Thyroid gland (tissue), 4 donors: ENCODE results near the gene KLF3. TPM values are rescaled to one million over a fixed set of nuclear protein-coding genes. Genes with fewer than 3 reads are reported as not detected.
"Not testable (repeated sequence)": the region's sequence is repeated elsewhere in the genome, so short reads cannot be mapped to it uniquely, and the experiment has no call there.

Experiments used
- DNase-seq, 2 donors: peaks; one replicate each; pipeline ENCODE4 v3.0.0-alpha.2; 2019
- H3K27ac ChIP-seq, 3 donors: fragments of 200-600 bp; sonication (generic); 1 replicate in 2 of 3; 2 replicates in 1 of 3; pipeline ENCODE4 v1.5.1; 2016 to 2019; ENCODE audit warnings: mild to moderate bottlenecking in 1 of 3, moderate library complexity in 1 of 3
- H3K27me3 ChIP-seq: fragments of 200-600 bp; sonication (generic); one replicate; pipeline ENCODE4 v1.5.1; 2019
- H3K36me3 ChIP-seq, 2 donors: fragments of 200-600 bp; sonication (generic); one replicate each; pipeline ENCODE4 v1.5.1; 2016 to 2019
- H3K4me1 ChIP-seq, 2 donors: fragments of 200-600 bp; sonication (generic); one replicate each; pipeline ENCODE4 v1.5.1; 2017 to 2019
- H3K4me3 ChIP-seq, 3 donors: fragments of 200-600 bp; sonication (generic); replicated peaks in 1 of 3; 1 replicate in 2 of 3; 2 replicates in 1 of 3; pipeline ENCODE4 v1.5.1; 2016; ENCODE audit warnings: mild to moderate bottlenecking in 1 of 3
- H3K9me3 ChIP-seq: fragments of 200-600 bp; sonication (generic); one replicate; pipeline ENCODE4 v1.5.1; 2017
- POLR2A ChIP-seq, 2 donors: fragments of 450-650 bp; IDR thresholded peaks; one replicate each; pipeline ENCODE4 v1.6.1; 2017; ENCODE audit warnings: antibody characterized with exemption in 2 of 2, mild to moderate bottlenecking in 2 of 2, moderate library complexity in 1 of 2
- WGBS, 2 donors: methylation state at CpG; one replicate each; pipeline ENCODE4 v1.1.5; 2017; 5-methylcytosine and 5-hydroxymethylcytosine counted together
- intact Hi-C: fragments of 100-400 bp; cut with DNase I; formaldehyde crosslinking; loops from one replicate; pipeline ENCODE4 v1.15.1; 2023
- total RNA-seq, 4 donors: library from RNA; depleted of rRNA; stranded (reverse); fragments of >200 nt; gene quantifications; one replicate each; pipeline ENCODE4 v1.2.3, GENCODE V29; 2016
- TF ChIP-seq, protein P1 (sequence below), 6 experiments: fragments of 200-600 bp in 3 of 6; fragments of 450-650 bp in 3 of 6; sonication (generic) in 3 of 6; IDR thresholded peaks; one replicate each; pipeline ENCODE4 v1.5.1; 2016 to 2019; ENCODE audit warnings: antibody characterized with exemption in 6 of 6, mild to moderate bottlenecking in 2 of 6, inconsistent platforms in 1 of 6, moderate library complexity in 1 of 6

The KLF3 gene
- total RNA-seq, 4 donors from 2014 or later, result 60.4 to 71.2 (median 64.8) TPM

DNA sequence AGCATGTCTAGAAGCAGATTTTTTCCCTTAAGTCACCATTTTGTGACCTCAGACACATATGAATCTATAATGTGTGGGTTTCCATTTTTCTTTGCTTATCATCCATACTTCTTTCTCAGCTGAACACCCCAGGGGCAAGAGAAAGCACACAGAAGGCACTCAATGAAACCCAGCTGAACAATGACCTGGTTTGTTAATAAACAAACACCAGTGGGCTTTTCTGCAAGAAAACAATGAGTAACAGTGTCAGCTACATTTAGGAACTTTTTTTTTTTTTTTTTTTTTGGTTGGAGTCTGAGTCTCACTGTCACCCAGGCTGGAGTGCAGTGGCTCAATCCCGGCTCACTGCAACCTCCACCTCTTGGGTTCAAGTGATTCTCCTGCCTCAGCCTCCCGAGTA is 40.7 kb upstream of the KLF3 start:
- Histone ChIP-seq H3K27ac (no peak overlapping the region), H3K36me3 (no peaks in the 10 kb centered on the region), H3K27me3 (no peaks in the 10 kb centered on the region), H3K4me3 (no peak overlapping the region), H3K4me1 (peaks cover 6 to 8% of the 10 kb centered on the region in 2 donors), H3K9me3 (no peaks in the 10 kb centered on the region)
- intact Hi-C loops, result no loop called here
- WGBS, 2 donors, result 96 to 100% methylated on average over 1 to 2 of the region's 2 CpGs
- no peak for DNase-seq
- no peak for TF ChIP-seq POLR2A (IDR thresholded peaks at IDR 0.05)
- TF ChIP-seq, protein P1, sequence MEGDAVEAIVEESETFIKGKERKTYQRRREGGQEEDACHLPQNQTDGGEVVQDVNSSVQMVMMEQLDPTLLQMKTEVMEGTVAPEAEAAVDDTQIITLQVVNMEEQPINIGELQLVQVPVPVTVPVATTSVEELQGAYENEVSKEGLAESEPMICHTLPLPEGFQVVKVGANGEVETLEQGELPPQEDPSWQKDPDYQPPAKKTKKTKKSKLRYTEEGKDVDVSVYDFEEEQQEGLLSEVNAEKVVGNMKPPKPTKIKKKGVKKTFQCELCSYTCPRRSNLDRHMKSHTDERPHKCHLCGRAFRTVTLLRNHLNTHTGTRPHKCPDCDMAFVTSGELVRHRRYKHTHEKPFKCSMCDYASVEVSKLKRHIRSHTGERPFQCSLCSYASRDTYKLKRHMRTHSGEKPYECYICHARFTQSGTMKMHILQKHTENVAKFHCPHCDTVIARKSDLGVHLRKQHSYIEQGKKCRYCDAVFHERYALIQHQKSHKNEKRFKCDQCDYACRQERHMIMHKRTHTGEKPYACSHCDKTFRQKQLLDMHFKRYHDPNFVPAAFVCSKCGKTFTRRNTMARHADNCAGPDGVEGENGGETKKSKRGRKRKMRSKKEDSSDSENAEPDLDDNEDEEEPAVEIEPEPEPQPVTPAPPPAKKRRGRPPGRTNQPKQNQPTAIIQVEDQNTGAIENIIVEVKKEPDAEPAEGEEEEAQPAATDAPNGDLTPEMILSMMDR (IDR thresholded peaks at IDR 0.05), result no peak

DNA sequence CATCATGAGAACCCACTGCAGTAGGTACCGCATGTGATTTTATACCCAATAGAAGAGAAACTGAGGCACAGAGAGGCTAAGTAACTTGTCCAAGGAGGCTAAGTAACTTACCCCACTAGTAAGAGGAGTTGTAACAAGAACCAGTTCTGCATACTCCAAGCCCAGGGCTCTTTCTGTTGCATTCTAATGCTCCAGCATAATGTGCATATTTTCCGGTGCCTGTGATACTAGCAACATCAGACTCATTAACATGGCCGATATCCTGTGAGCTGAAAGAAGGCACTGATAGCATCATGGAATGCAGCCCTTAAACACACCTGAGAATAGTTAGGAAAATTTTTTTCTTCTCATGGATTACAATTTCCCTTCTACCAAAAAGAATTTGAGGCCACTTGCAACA is 39.7 kb upstream of the KLF3 start:
- no peaks in the 10 kb centered on the region for H3K9me3 ChIP-seq
- H3K27ac ChIP-seq, result no peak overlapping the region
- no peak for TF ChIP-seq POLR2A (IDR thresholded peaks at IDR 0.05)
- TF ChIP-seq, protein P1 (IDR thresholded peaks at IDR 0.05), result no peak
- 88 to 95% methylated on average over 3 of the region's 3 CpGs for whole genome bisulfite sequencing, 2 donors
- intact Hi-C loops, result no loop called here
- no peaks in the 10 kb centered on the region for H3K36me3 ChIP-seq
- DNase-seq, result no peak
- H3K4me3 ChIP-seq, result no peak overlapping the region
- H3K4me1 ChIP-seq, result peaks cover 6 to 8% of the 10 kb centered on the region in 2 donors
- no peaks in the 10 kb centered on the region for H3K27me3 ChIP-seq

DNA sequence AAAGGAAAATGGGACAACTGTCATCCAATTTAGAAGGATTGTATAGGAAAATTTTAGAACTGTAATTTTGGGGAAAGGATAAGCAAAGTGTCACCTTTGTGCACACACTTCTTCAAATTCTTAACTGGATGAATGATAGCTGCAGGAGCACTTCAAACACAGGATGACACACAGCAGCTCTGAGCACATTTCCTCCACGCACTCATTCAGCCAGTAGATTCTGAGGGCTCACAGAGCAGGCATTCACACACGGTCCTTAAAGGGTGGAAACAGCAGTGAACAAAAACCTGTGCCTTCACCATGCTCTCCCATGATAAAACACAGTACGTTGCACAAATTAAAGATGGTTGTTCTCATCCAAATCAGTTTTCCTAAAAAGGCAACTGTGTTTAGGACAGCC is 38.5 kb upstream of the KLF3 start:
- TF ChIP-seq, protein P1 (IDR thresholded peaks at IDR 0.05), result no peak
- TF ChIP-seq POLR2A (IDR thresholded peaks at IDR 0.05), result no peak
- Histone ChIP-seq H3K27ac (no peak overlapping the region), H3K4me1 (peaks cover 6 to 8% of the 10 kb centered on the region in 2 donors), H3K9me3 (no peaks in the 10 kb centered on the region), H3K27me3 (no peaks in the 10 kb centered on the region), H3K4me3 (no peak overlapping the region), H3K36me3 (no peaks in the 10 kb centered on the region)
- DNase-seq, result no peak
- intact Hi-C loops, result no loop called here
- WGBS, 2 donors, result 86 to 87% methylated on average over 3 of the region's 3 CpGs

DNA sequence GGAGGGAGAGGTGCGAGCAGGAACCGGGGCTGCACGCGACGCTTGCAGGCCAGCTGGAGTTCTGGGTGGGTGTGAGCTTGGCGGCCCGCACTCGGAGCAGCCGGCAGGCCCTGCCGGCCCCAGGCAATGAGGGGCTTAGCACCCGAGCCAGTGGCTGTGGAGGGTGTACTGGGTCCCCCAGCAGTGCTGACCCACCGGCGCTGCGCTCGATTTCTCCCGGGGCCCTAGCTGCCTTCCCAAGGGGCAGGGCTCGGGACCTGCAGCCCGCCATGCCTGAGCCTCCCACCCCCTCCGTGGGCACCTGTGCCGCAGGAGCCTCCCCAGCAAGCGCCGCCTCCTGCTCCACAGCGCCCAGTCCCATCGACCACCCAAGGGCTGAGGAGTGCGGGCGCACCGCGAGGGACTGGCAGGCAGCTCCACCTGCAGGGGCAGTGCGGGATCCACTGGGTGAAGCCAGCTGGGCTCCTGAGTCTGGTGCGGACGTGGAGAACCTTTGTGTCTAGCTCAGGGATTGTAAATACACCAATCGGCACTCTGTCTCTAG is 37.0 kb upstream of the KLF3 start:
- H3K27ac ChIP-seq, H3K27me3 ChIP-seq, H3K36me3 ChIP-seq, intact Hi-C loops, H3K4me3 ChIP-seq, DNase-seq, H3K9me3 ChIP-seq, H3K4me1 ChIP-seq: not testable (repeated sequence)
- WGBS, 2 donors, result 91 to 94% methylated on average over 13 to 23 of the region's 32 CpGs

DNA sequence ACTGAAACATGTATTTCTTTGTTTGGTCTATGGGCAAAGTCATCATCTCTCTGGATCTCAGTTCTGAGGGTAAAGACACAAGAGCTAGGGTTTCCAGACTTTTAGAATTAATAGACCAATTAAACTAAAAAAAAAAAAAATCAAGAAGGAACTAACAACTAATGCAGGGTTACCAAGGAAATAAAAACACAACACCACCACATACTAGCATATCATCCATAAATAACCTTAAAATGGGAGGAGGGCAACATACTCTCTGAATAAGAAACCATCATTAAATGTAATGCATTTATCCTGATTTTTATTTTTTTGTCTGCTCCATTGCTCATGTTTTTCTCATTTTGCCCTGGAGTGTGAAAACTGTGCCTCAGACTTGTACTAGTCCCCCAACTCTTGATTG is 33.5 kb upstream of the KLF3 start:
- TF ChIP-seq POLR2A (IDR thresholded peaks at IDR 0.05), result no peak
- TF ChIP-seq, protein P1 (IDR thresholded peaks at IDR 0.05), result no peak
- DNase-seq, result no peak
- H3K36me3 ChIP-seq, result no peaks in the 10 kb centered on the region
- H3K4me3 ChIP-seq, result no peak overlapping the region
- H3K27ac ChIP-seq, result no peak overlapping the region
- peaks cover 4 to 7% of the 10 kb centered on the region in 2 donors for H3K4me1 ChIP-seq
- H3K27me3 ChIP-seq, result no peaks in the 10 kb centered on the region
- H3K9me3 ChIP-seq, result no peaks in the 10 kb centered on the region
- intact Hi-C loops, result no loop called here
